Heart right ventricle (tissue), 16 donors: ENCODE measurements around the gene CCSER2. TPM values are rescaled to one million over a fixed set of nuclear protein-coding genes. Genes with fewer than 3 reads are reported as not detected.
"Not testable (repeated sequence)": the region's sequence is repeated elsewhere in the genome, so short reads cannot be mapped to it uniquely, and the experiment has no call there.

Experiments
- ATAC-seq, 8 donors: fragments of 200-7000 bp; cut with Tn5 transposase; one replicate each; pipeline ENCODE4 v1.9.1; 2020; ENCODE audit warnings: mild to moderate bottlenecking in 8 of 8, moderate library complexity in 8 of 8, moderate number of reproducible peaks in 1 of 8
- DNase-seq, 2 donors: peaks; one replicate each; pipeline ENCODE4 v3.0.0-alpha.2; 2020
- H3K27ac ChIP-seq, 10 donors: fragments of 200-600 bp; sonication (generic) in 2 of 10; one replicate each; pipeline versions ENCODE4 v1.5.0 to v1.8.0; 2020 to 2022; ENCODE audit warnings: mild to moderate bottlenecking in 3 of 10
- H3K27me3 ChIP-seq, 7 donors: fragments of 200-600 bp; one replicate each; pipeline ENCODE4 v1.8.0; 2021 to 2022; ENCODE audit warnings: mild to moderate bottlenecking in 2 of 7
- H3K36me3 ChIP-seq, 9 donors: fragments of 200-600 bp; sonication (generic) in 1 of 9; one replicate each; pipeline versions ENCODE4 v1.5.0 to v1.8.0; 2020 to 2022; ENCODE audit warnings: mild to moderate bottlenecking in 2 of 9
- H3K4me1 ChIP-seq, 9 donors: fragments of 200-600 bp; sonication (generic) in 1 of 9; one replicate each; pipeline versions ENCODE4 v1.5.0 to v1.8.0; 2020 to 2022; ENCODE audit warnings: mild to moderate bottlenecking in 4 of 9
- H3K4me3 ChIP-seq, 10 donors: fragments of 200-600 bp; sonication (generic) in 2 of 10; one replicate each; pipeline versions ENCODE4 v1.5.0 to v1.8.0; 2020 to 2022; ENCODE audit warnings: mild to moderate bottlenecking in 7 of 10, moderate library complexity in 2 of 10
- H3K9me3 ChIP-seq, 11 donors: fragments of 200-600 bp in 10 of 11; sonication (generic) in 2 of 11; one replicate each; pipeline versions ENCODE4 v1.5.0 to v1.8.0; 2013 to 2022; ENCODE audit warnings: mild to moderate bottlenecking in 2 of 11, control low read depth in 1 of 11, moderate library complexity in 1 of 11
- CTCF ChIP-seq, 9 donors: fragments of 200-600 bp; sonication (generic) in 2 of 9; IDR thresholded peaks; one replicate each; pipeline versions ENCODE4 v1.5.0 to v1.8.0; 2021 to 2022; ENCODE audit warnings: antibody characterized with exemption in 9 of 9, mild to moderate bottlenecking in 5 of 9, moderate library complexity in 1 of 9
- WGBS, 2 donors: extraction: QIAGEN DNeasy Blood & Tissue Kit; methylation state at CpG; one replicate each; pipeline ENCODE4 v1.1.7; 2013; ENCODE audit warnings: inconsistent platforms in 1 of 2; 5-methylcytosine and 5-hydroxymethylcytosine counted together
- intact Hi-C, 10 donors: fragments of 100-400 bp; cut with DNase I; formaldehyde crosslinking; loops; one replicate each; pipeline versions ENCODE4 v1.11.1 to v1.14.2; 2022
- polyA plus RNA-seq, 2 donors: library from polyadenylated mRNA; stranded (reverse); fragments of 200-250 nt; gene quantifications; one replicate each; pipeline ENCODE4 v1.2.3, GENCODE V29; 2013
- total RNA-seq, 10 donors: library from RNA; stranded (reverse); fragmentation: NEBNext Ultra II Directional in 3 of 10; extraction: Animal tissue kit (Norgen Biotek cat#: 25700) in 3 of 10; gene quantifications; one replicate each; pipeline versions ENCODE4 v1.2.1 to v1.2.4, GENCODE V29; 2021 to 2023
- donor health status: Arrhythmogenic right ventricular cardiomyopathy.
- donor health status: ischemic (EF 13 %, LVEDD 7.1; RV severe dilation, severe dysfunction).
- donor health status: healthy with polysubstance abuse.
- donor health status: DM: no; HTN: yes; CAD: no.
- donor health status: DM: no; HTN: no; CAD: no.
- donor health status: ischemic (EF 25% LVEDD 6.9; RV normal size, moderate dysfunction).
- donor health status: ischemic (EF 25% LVEDD 5.7; RV mildly dilated, moderate dysfunction).
- donor health status: healthy.
- donor health status: DM: yes; HTN: yes; CAD: no.
- donor health status: Ischemic cardiomyopathy.
- donor health status: ischemic (EF 35%, LVEDD 5.7; RV mildly dilated, moderate dysfunction).
- donor health status: nonischemic (EF 11% LVEDD 7.7; RV severe dilation, severe dysfunction).
- donor health status: DM: yes; HTN: yes; CAD: no.
- donor health status: PGD.
- donor health status: ischemic (EF 29% LVEDD 5.4; RV normal size, mild dysfunction).
- donor health status: nonischemic (EF 23%, LVEDD 6.1; RV moderate dilation, normal function).

Gene CCSER2
- total and polyA plus RNA-seq, 12 donors = 27.5 to 252 (median 198) TPM

GRCh38 chr10:84525120-84525806 is 196.9 kb downstream of the CCSER2 start:
- no peak for TF ChIP-seq CTCF (IDR thresholded peaks at IDR 0.05)
- Histone ChIP-seq H3K27ac (no peak overlapping the region), H3K9me3 (peaks cover 0 to 11% (median 0%) of the 10 kb centered on the region in 11 donors), H3K4me1 (no peaks in the 10 kb centered on the region), H3K27me3 (no peaks in the 10 kb centered on the region), H3K4me3 (no peak overlapping the region), H3K36me3 (no peaks in the 10 kb centered on the region)
- 89% methylated on average over 17 of the region's 17 CpGs for WGBS, 2 donors
- no peak for ATAC-seq
- no peak for DNase-seq
- intact Hi-C loops = no loop called here

- peaks cover 0 to 11% (median 0%) of the 10 kb centered on the region in 11 donors for H3K9me3 ChIP-seq
- H3K4me1 ChIP-seq, H3K4me3 ChIP-seq, H3K36me3 ChIP-seq, ATAC-seq, H3K27ac ChIP-seq, intact Hi-C loops, H3K27me3 ChIP-seq, DNase-seq: not testable (repeated sequence)
- 98% methylated on average over 7 of the region's 7 CpGs for WGBS, 2 donors
Observed at GRCh38 chr10:84525807-84526182, 197.4 kb downstream of the CCSER2 start.

- peaks cover 0 to 11% (median 0%) of the 10 kb centered on the region in 11 donors for H3K9me3 ChIP-seq
- intact Hi-C loops, ATAC-seq, H3K27ac ChIP-seq, H3K36me3 ChIP-seq, DNase-seq, H3K4me3 ChIP-seq, H3K27me3 ChIP-seq, H3K4me1 ChIP-seq: not testable (repeated sequence)
- 84 to 91% methylated on average over 5 of the region's 5 CpGs for WGBS, 2 donors
Observed at GRCh38 chr10:84527386-84527785, 199.0 kb downstream of the CCSER2 start.

GRCh38 chr10:84528526-84528925 is 200.1 kb downstream of the CCSER2 start:
- H3K4me1 ChIP-seq, DNase-seq, H3K27me3 ChIP-seq, H3K36me3 ChIP-seq, ATAC-seq, intact Hi-C loops, H3K4me3 ChIP-seq, H3K27ac ChIP-seq: not testable (repeated sequence)
- 83 to 84% methylated on average over 5 of the region's 5 CpGs for WGBS, 2 donors
- peaks cover 0 to 11% (median 0%) of the 10 kb centered on the region in 11 donors for H3K9me3 ChIP-seq

- H3K36me3 ChIP-seq = no peaks in the 10 kb centered on the region
- WGBS, 2 donors = 92 to 95% methylated on average over 9 of the region's 9 CpGs
- intact Hi-C loops = loop anchor here in 1 of 10 donors (10.0 kb wide), 1 partner anchor 1844 kb away; no protein-coding TSS in a partner anchor
- no peak for DNase-seq
- TF ChIP-seq CTCF (IDR thresholded peaks at IDR 0.05) = no peak
- peaks cover 0 to 8% (median 0%) of the 10 kb centered on the region in 11 donors for H3K9me3 ChIP-seq
- no peak overlapping the region for H3K27ac ChIP-seq
- no peaks in the 10 kb centered on the region for H3K27me3 ChIP-seq
- H3K4me3 ChIP-seq = no peak overlapping the region
- H3K4me1 ChIP-seq = no peaks in the 10 kb centered on the region
- no peak for ATAC-seq
Observed at GRCh38 chr10:84530724-84531325, 202.4 kb downstream of the CCSER2 start.

GRCh38 chr10:84531396-84531795 is 203.0 kb downstream of the CCSER2 start:
- H3K9me3 ChIP-seq = peaks cover 0 to 2% (median 0%) of the 10 kb centered on the region in 11 donors
- no peak overlapping the region for H3K27ac ChIP-seq
- 84 to 86% methylated on average over 2 of the region's 2 CpGs for WGBS, 2 donors
- TF ChIP-seq CTCF (IDR thresholded peaks at IDR 0.05) = no peak
- H3K36me3 ChIP-seq = no peaks in the 10 kb centered on the region
- H3K27me3 ChIP-seq = no peaks in the 10 kb centered on the region
- intact Hi-C loops = loop anchor here in 1 of 10 donors (10.0 kb wide), 1 partner anchor 1843 kb away; no protein-coding TSS in a partner anchor
- DNase-seq = no peak
- no peak for ATAC-seq
- no peaks in the 10 kb centered on the region for H3K4me1 ChIP-seq
- H3K4me3 ChIP-seq = no peak overlapping the region
